Measurements from ENCODE around the gene MAD2L2.

MAD2L2 gene

DNA sequence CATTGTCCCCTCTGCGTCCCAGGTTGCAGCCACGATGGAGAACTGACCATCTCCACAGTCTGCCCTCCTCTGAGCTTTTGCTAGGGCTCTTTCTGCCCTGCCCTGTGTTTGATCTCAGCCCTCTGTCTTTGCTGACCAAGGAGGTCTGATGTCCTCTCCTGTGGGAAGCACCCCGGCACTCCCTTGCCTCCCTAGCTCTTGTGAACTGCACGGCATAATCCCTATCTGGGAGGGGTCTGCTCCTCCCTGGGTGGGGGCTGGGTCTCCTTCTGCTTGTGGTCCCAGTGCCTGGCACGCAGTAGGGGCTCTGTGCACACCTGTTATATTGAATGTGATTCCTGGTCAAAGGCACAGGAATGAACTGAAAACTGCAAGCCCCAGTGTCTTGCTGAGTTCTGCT, 13.0 kb upstream of the MAD2L2 start:
- Histone ChIP-seq H3K9ac (ENCODE audit: low read length in 2 of 2) (no peak overlapping the region), H3K4me1 (ENCODE audit: control insufficient read depth, insufficient read depth, low read length) (peaks cover 17% of the 10 kb centered on the region), H3K4me3 (ENCODE audit: low read length in 2 of 2) (no peak overlapping the region), H3K36me3 (ENCODE audit: control insufficient read depth in 2 of 2, insufficient read depth in 2 of 2, low read length in 2 of 2) (no peaks in the 10 kb centered on the region), H3K27ac (ENCODE audit: low read length) (no peak overlapping the region), H3K27me3 (ENCODE audit: control insufficient read depth in 1 of 2, insufficient read depth in 2 of 2, low read length in 2 of 2) (peaks cover 47 to 50% of the 10 kb centered on the region in 2 donors), H3K9me3 (ENCODE audit: control insufficient read depth in 2 of 2, low read length in 2 of 2) (no peaks in the 10 kb centered on the region)

DNA sequence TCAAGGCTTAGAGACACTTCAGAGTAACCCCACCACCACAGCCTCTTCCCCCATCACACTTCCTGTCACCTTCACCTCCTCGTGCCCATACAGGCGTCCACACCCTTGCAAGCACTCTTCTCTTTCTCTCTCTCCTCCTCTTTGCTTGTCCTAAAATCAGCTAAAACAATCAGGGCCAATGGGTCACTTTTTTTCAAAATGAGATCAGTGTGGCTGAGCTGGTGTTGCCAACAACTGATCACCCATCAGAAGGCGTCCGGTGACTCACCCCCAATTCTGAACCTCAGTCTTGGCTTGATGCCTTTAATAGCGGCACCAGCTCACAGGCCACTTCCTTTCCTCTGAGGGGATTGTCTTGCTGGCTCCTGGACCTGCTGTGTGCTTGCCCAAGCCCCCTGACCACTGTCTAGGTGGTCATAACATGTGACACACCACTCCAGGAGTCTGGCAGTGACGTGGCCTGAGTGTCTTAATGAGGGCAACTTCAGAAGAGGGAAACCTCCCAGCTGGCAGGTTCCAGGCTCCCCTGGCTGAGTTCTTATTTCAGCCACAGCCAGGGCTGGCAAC, 12.2 kb upstream of the MAD2L2 start:
- no peak overlapping the region for H3K27ac ChIP-seq (ENCODE audit: low read length)
- H3K9ac ChIP-seq (ENCODE audit: low read length in 2 of 2), result no peak overlapping the region
- H3K4me3 ChIP-seq (ENCODE audit: low read length in 2 of 2), result no peak overlapping the region
- H3K4me1 ChIP-seq (ENCODE audit: control insufficient read depth, insufficient read depth, low read length), result peaks cover 17% of the 10 kb centered on the region
- H3K36me3 ChIP-seq (ENCODE audit: control insufficient read depth in 2 of 2, insufficient read depth in 2 of 2, low read length in 2 of 2), result no peaks in the 10 kb centered on the region
- no peaks in the 10 kb centered on the region for H3K9me3 ChIP-seq (ENCODE audit: control insufficient read depth in 2 of 2, low read length in 2 of 2)
- peaks cover 48 to 53% of the 10 kb centered on the region in 2 donors for H3K27me3 ChIP-seq (ENCODE audit: control insufficient read depth in 1 of 2, insufficient read depth in 2 of 2, low read length in 2 of 2)

DNA sequence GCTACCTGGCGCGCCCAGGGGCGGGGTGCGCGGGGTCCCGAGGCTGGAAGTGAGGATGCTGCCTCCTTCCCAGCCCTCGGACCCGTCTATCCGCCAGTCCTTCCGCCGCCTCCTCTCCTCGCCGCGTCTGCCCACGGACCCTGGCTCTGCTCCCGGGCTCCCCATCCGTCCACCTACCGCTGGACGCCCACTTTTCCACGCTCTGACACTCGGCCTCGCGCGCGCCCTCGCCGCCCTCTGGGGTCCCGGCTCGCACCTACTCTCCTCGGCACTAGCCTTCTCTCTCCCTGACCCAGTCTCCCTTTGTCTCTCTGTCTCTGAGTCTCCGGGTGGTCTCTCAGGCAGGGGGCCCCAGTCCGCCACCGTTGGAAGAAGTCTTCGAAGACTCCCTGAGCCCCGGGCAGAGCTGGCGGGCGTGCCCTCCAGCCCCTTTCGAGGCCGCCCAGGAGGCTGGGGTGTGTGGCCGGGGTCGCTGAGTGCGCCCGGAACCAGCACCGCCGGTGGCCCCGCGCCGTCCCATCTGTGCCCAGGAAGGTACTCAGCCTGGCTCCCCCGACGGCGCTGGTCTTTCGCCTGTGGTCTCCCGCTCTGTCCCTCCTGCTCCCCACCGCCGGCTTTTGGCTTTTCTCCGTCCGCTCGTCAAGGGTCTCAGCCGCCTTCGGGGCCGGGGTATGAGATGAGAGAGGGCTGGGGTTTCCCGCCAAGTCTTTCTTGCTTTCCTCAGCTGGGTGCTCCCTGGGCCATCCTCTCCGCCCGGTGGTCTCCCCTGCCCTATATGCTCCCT, 11.2 kb upstream of the MAD2L2 start:
- H3K36me3 ChIP-seq (ENCODE audit: control insufficient read depth in 2 of 2, insufficient read depth in 2 of 2, low read length in 2 of 2), result no peaks in the 10 kb centered on the region
- no peaks in the 10 kb centered on the region for H3K9me3 ChIP-seq (ENCODE audit: control insufficient read depth in 2 of 2, low read length in 2 of 2)
- H3K27ac ChIP-seq (ENCODE audit: low read length), result no peak overlapping the region
- peaks cover 44 to 51% of the 10 kb centered on the region in 2 donors for H3K27me3 ChIP-seq (ENCODE audit: control insufficient read depth in 1 of 2, insufficient read depth in 2 of 2, low read length in 2 of 2)
- no peak overlapping the region for H3K9ac ChIP-seq (ENCODE audit: low read length in 2 of 2)
- H3K4me3 ChIP-seq (ENCODE audit: low read length in 2 of 2), result no peak overlapping the region
- H3K4me1 ChIP-seq (ENCODE audit: control insufficient read depth, insufficient read depth, low read length), result peaks cover 17% of the 10 kb centered on the region

DNA sequence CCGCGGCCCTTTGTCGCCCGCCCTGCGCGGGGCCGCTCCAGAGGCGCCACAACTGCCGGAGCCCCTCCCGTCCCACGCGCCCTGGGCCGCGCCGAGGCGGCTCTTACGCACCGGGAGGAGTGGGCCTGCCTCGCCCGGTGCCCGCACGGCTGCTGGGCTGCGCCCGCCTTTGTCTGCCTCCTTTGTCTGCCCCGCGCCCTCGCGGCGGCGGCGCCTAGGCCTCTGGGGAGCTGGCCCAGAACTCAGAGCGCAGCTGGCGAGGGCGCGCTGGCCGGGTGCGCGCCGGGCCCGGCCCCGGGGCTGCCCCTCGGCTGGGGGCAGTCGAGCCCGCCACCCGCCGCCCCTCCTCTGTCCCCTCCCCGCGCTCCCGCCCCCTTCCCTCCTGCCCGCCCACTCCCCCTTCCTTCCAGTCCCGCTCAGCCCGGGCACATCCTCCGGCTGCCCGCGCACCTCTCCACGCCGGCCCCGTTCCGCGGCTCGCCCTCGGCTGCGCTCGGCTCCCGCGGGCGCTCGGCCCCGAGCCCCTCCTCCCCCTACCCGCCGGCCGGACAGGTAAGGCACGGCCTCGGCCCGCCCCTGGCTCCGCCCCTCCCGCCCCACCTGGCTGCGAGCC, 10.5 kb upstream of the MAD2L2 start, which contains the start of gene DRAXIN:
TSS of gene DRAXIN (plus strand) at position 409 of the 613 bp plus-strand sequence. CDS start 14,549 bp downstream, outside the sequence.
- H3K4me3 ChIP-seq (ENCODE audit: low read length in 2 of 2), result peak within 1 kb of the TSS in 1 of 2 donors; percentile 15

DNA sequence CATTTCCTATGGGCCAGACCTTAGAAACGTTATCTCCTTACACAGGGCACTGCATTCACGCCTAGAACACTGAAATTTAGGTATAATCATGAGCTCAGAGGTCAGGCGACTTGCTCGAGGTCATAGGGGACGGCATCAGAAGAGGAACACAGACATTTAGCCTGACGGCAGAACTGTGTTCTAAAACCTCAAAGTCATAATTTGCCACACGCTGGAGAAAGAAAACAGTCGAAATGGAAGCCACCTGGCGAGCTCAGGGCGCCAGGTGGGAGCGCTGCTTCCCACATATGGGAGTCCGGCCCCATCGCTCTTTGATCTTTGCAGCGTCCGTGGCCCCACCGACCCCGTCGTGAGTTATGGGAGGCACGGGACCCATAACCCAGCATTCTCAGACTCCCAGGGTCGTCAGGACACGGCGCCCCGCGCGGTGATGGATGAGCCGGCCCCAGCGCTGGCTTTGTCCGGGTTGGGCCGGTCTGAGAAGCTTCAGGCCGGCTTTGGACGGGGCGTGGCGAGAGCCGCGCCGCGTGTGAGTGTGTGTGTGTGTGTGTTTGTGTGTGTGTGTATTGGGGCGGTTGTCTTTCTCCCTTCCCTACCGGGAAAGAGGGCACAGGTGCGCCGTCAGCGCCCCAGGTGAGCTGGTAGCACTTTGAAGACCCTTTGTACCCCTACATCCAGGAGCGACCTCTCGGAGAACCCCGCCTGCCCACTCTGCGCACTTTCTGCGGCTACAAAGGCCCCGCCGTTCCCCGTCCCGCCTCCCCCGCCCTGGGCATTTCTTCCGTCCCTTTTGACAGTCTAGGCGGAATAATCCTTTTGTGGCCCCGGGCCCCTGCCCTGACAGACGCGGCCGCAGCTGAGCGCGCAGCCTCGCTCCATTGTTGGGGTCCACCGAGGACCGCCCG, 9.7 kb upstream of the MAD2L2 start:
- Histone ChIP-seq H3K27me3 (ENCODE audit: control insufficient read depth in 1 of 2, insufficient read depth in 2 of 2, low read length in 2 of 2) (peaks cover 44 to 49% of the 10 kb centered on the region in 2 donors), H3K9ac (ENCODE audit: low read length in 2 of 2) (no peak overlapping the region), H3K27ac (ENCODE audit: low read length) (no peak overlapping the region), H3K36me3 (ENCODE audit: control insufficient read depth in 2 of 2, insufficient read depth in 2 of 2, low read length in 2 of 2) (no peaks in the 10 kb centered on the region), H3K9me3 (ENCODE audit: control insufficient read depth in 2 of 2, low read length in 2 of 2) (no peaks in the 10 kb centered on the region), H3K4me3 (ENCODE audit: low read length in 2 of 2) (peak overlapping the region in 1 of 2 donors; percentile 15), H3K4me1 (ENCODE audit: control insufficient read depth, insufficient read depth, low read length) (peaks cover 17% of the 10 kb centered on the region)

More for the DNA sequence above, 10.5 kb upstream of the MAD2L2 start, which contains the start of gene DRAXIN:
- Histone ChIP-seq H3K9me3 (ENCODE audit: control insufficient read depth in 2 of 2, low read length in 2 of 2) (no peaks in the 10 kb centered on the region), H3K9ac (ENCODE audit: low read length in 2 of 2) (no peak within 1 kb of the TSS), H3K36me3 (ENCODE audit: control insufficient read depth in 2 of 2, insufficient read depth in 2 of 2, low read length in 2 of 2) (no peaks in the 10 kb centered on the region), H3K4me1 (ENCODE audit: control insufficient read depth, insufficient read depth, low read length) (peaks cover 17% of the 10 kb centered on the region), H3K27me3 (ENCODE audit: control insufficient read depth in 1 of 2, insufficient read depth in 2 of 2, low read length in 2 of 2) (peaks cover 44 to 49% of the 10 kb centered on the region in 2 donors), H3K27ac (ENCODE audit: low read length) (no peak within 1 kb of the TSS)

DNA sequence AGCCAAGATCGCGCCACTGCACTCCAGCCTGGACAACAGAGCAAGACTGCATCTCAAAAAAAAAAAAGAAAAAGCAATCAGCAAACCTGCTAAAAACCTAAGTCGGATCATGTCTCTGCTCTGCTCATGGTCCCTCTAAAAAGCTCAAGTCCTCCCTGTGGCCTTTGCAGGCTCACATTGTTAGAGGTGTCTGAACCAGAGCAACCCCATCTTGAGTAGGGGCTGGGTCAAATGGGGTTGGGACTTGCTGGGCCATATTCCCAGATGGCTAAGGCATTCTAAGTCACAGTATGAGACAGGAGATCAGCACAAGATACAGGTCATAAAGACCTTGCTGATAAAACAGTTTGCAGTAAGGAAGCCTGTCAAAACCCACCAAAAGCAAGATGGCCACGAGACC, 7.6 kb upstream of the MAD2L2 start:
- H3K9ac ChIP-seq (ENCODE audit: low read length in 2 of 2), result no peak overlapping the region
- no peak overlapping the region for H3K4me3 ChIP-seq (ENCODE audit: low read length in 2 of 2)
- peaks cover 37 to 38% of the 10 kb centered on the region in 2 donors for H3K27me3 ChIP-seq (ENCODE audit: control insufficient read depth in 1 of 2, insufficient read depth in 2 of 2, low read length in 2 of 2)
- no peaks in the 10 kb centered on the region for H3K9me3 ChIP-seq (ENCODE audit: control insufficient read depth in 2 of 2, low read length in 2 of 2)
- no peaks in the 10 kb centered on the region for H3K36me3 ChIP-seq (ENCODE audit: control insufficient read depth in 2 of 2, insufficient read depth in 2 of 2, low read length in 2 of 2)
- peaks cover 17% of the 10 kb centered on the region for H3K4me1 ChIP-seq (ENCODE audit: control insufficient read depth, insufficient read depth, low read length)
- H3K27ac ChIP-seq (ENCODE audit: low read length), result no peak overlapping the region

DNA sequence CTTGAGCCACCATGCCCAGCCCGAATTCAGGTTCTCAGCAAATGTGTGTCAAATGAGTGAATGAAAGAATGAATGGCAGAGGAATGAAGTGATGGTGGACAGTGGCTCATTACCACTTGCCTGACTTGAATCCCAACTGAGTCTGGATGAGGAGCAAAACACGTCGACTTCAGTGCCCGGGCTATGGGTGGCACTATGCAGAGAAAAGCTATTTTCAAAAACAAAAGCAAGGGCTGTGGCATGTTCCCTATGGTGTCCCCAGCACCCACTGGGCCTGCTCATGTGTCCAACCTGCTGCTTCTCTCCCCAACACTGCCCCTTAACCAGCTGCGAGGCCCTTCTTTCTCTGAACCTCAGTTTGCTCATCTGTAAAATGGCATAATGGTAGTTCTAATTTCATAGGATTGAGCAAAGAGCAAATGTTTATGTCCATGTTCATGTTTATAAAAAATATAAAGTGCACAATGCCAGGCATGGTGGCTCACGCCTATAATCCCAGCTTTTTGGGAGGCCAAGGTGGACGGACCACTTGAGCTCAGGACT, 4.3 kb upstream of the MAD2L2 start:
- H3K4me3 ChIP-seq (ENCODE audit: low read length in 2 of 2), result no peak overlapping the region
- H3K9me3 ChIP-seq (ENCODE audit: control insufficient read depth in 2 of 2, low read length in 2 of 2), result no peaks in the 10 kb centered on the region
- peaks cover 9% of the 10 kb centered on the region for H3K4me1 ChIP-seq (ENCODE audit: control insufficient read depth, insufficient read depth, low read length)
- no peak overlapping the region for H3K9ac ChIP-seq (ENCODE audit: low read length in 2 of 2)
- H3K36me3 ChIP-seq (ENCODE audit: control insufficient read depth in 2 of 2, insufficient read depth in 2 of 2, low read length in 2 of 2), result no peaks in the 10 kb centered on the region
- no peak overlapping the region for H3K27ac ChIP-seq (ENCODE audit: low read length)
- H3K27me3 ChIP-seq (ENCODE audit: control insufficient read depth in 1 of 2, insufficient read depth in 2 of 2, low read length in 2 of 2), result peaks cover 9 to 18% of the 10 kb centered on the region in 2 donors

DNA sequence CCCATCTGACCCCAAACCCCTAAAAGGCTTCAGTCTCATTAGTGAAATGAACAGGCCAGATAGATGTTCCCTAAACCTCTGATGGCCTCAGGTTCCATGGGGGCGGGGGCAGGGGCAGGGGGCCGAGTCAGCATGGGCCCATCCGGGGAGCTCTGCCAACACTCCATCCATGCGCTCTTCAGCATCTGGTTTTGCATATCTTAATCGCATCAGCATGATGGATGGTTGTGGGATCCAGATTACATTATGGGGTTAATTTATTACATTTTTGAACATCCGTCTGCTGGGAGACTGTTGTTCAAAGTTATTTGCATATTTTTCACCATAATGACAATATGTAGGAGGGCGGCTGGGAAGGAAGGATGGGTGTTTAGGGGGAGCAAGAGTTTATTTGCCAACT, 3.1 kb upstream of the MAD2L2 start:
- no peak overlapping the region for H3K4me3 ChIP-seq (ENCODE audit: low read length in 2 of 2)
- no peak overlapping the region for H3K27ac ChIP-seq (ENCODE audit: low read length)
- peaks cover 12% of the 10 kb centered on the region for H3K4me1 ChIP-seq (ENCODE audit: control insufficient read depth, insufficient read depth, low read length)
- no peaks in the 10 kb centered on the region for H3K36me3 ChIP-seq (ENCODE audit: control insufficient read depth in 2 of 2, insufficient read depth in 2 of 2, low read length in 2 of 2)
- H3K27me3 ChIP-seq (ENCODE audit: control insufficient read depth in 1 of 2, insufficient read depth in 2 of 2, low read length in 2 of 2), result peaks cover 5 to 9% of the 10 kb centered on the region in 2 donors
- H3K9me3 ChIP-seq (ENCODE audit: control insufficient read depth in 2 of 2, low read length in 2 of 2), result no peaks in the 10 kb centered on the region
- H3K9ac ChIP-seq (ENCODE audit: low read length in 2 of 2), result no peak overlapping the region

DNA sequence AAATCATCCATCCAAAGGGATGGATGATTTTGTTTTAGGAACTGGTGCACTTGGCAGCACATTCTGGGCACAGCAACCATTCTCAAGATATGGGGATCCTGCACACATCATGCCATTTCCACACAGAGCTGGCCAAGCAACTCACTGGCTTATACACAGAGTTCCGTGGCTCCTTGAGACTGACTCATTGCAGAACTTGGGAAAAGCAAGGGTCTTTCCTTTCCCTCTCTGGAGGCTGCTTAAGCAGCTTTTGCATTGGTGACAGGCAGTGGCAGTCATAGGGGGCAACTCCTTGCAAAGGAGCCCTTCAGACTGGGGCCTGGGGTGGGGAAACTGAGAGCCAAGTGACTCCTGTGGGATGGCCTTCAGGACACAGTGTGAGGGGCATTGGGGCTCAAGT, 1.9 kb upstream of the MAD2L2 start:
- Histone ChIP-seq H3K9me3 (ENCODE audit: control insufficient read depth in 2 of 2, low read length in 2 of 2) (no peaks in the 10 kb centered on the region), H3K4me3 (ENCODE audit: low read length in 2 of 2) (no peak overlapping the region), H3K36me3 (ENCODE audit: control insufficient read depth in 2 of 2, insufficient read depth in 2 of 2, low read length in 2 of 2) (no peaks in the 10 kb centered on the region), H3K9ac (ENCODE audit: low read length in 2 of 2) (no peak overlapping the region), H3K27me3 (ENCODE audit: control insufficient read depth in 1 of 2, insufficient read depth in 2 of 2, low read length in 2 of 2) (peaks cover 0 to 4% of the 10 kb centered on the region in 2 donors), H3K4me1 (ENCODE audit: control insufficient read depth, insufficient read depth, low read length) (peaks cover 12% of the 10 kb centered on the region), H3K27ac (ENCODE audit: low read length) (no peak overlapping the region)

DNA sequence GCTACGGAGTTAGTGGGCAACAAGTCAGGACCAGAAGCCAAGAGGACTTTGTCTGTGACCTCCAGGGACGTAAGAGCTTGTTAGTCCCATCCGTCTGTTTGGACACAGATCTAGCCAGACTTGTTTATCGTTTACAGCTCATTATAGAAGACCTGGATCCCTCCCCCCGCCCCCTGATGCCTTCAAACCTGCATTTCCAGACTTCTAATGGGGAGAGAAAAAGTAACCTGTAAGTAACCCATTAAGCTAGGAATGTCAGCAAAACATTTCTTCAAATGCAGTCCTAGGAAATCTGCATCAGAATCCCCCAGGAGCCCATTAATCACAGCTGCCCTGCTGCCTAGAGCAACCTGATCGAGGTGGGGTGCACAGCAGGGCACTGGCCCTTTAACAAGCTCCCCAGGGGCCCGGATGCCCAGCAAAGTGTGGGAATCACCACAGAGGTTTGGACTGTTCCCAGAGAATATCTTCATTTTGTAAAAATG, 1.4 kb upstream of the MAD2L2 start:
- Histone ChIP-seq H3K36me3 (ENCODE audit: control insufficient read depth in 2 of 2, insufficient read depth in 2 of 2, low read length in 2 of 2) (no peaks in the 10 kb centered on the region), H3K4me3 (ENCODE audit: low read length in 2 of 2) (no peak overlapping the region), H3K27me3 (ENCODE audit: control insufficient read depth in 1 of 2, insufficient read depth in 2 of 2, low read length in 2 of 2) (peaks cover 0 to 4% of the 10 kb centered on the region in 2 donors), H3K9ac (ENCODE audit: low read length in 2 of 2) (no peak overlapping the region), H3K4me1 (ENCODE audit: control insufficient read depth, insufficient read depth, low read length) (peaks cover 12% of the 10 kb centered on the region), H3K27ac (ENCODE audit: low read length) (no peak overlapping the region), H3K9me3 (ENCODE audit: control insufficient read depth in 2 of 2, low read length in 2 of 2) (no peaks in the 10 kb centered on the region)
